ENCODE results near the gene DIDO1.

DIDO1 gene

GRCh38 chr20:62890444-62890843 lies 35.9 kb downstream of the DIDO1 start:
- no peak for TF ChIP-seq CTCF (IDR thresholded peaks at IDR 0.05; ENCODE audit: low read depth, low read length, missing control alignments)

GRCh38 chr20:62889871-62890270 lies 36.4 kb downstream of the DIDO1 start:
- no peak overlapping the region for H3K4me3 ChIP-seq (ENCODE audit: low read depth, low read length)
- no peak for DNase-seq (ENCODE audit: low read depth)
- TF ChIP-seq CTCF (IDR thresholded peaks at IDR 0.05; ENCODE audit: low read depth, low read length, missing control alignments): no peak

More at GRCh38 chr20:62890444-62890843, 35.9 kb downstream of the DIDO1 start:
- no peak overlapping the region for H3K4me3 ChIP-seq (ENCODE audit: low read depth, low read length)
- DNase-seq (ENCODE audit: low read depth): no peak

- TF ChIP-seq CTCF (IDR thresholded peaks at IDR 0.05; ENCODE audit: low read depth, low read length, missing control alignments): no peak
- H3K4me3 ChIP-seq (ENCODE audit: low read depth, low read length): no peak overlapping the region
- DNase-seq (ENCODE audit: low read depth): no peak
Observed at GRCh38 chr20:62889411-62889810, 36.9 kb downstream of the DIDO1 start.

- TF ChIP-seq CTCF (IDR thresholded peaks at IDR 0.05; ENCODE audit: low read depth, low read length, missing control alignments): no peak
- no peak for DNase-seq (ENCODE audit: low read depth)
- no peak overlapping the region for H3K4me3 ChIP-seq (ENCODE audit: low read depth, low read length)
Observed at GRCh38 chr20:62888910-62889309, 37.4 kb downstream of the DIDO1 start.

- no peak overlapping the region for H3K4me3 ChIP-seq (ENCODE audit: low read depth, low read length)
- TF ChIP-seq CTCF (IDR thresholded peaks at IDR 0.05; ENCODE audit: low read depth, low read length, missing control alignments): no peak
- DNase-seq (ENCODE audit: low read depth): no peak
Observed at GRCh38 chr20:62888406-62888805, 37.9 kb downstream of the DIDO1 start.

GRCh38 chr20:62887860-62888239 lies 38.5 kb downstream of the DIDO1 start:
- no peak for TF ChIP-seq CTCF (IDR thresholded peaks at IDR 0.05; ENCODE audit: low read depth, low read length, missing control alignments)
- H3K4me3 ChIP-seq (ENCODE audit: low read depth, low read length): no peak overlapping the region
- DNase-seq (ENCODE audit: low read depth): no peak

- no peak overlapping the region for H3K4me3 ChIP-seq (ENCODE audit: low read depth, low read length)
- no peak for DNase-seq (ENCODE audit: low read depth)
Observed at GRCh38 chr20:62887152-62887859, 39.0 kb downstream of the DIDO1 start.

More at GRCh38 chr20:62887152-62887859, 39.0 kb downstream of the DIDO1 start:
- TF ChIP-seq CTCF (IDR thresholded peaks at IDR 0.05; ENCODE audit: low read depth, low read length, missing control alignments): no peak
